GM19468 (cell line): Measurements from ENCODE around the gene CRADD.
"Not testable (repeated sequence)": the region's sequence is repeated elsewhere in the genome, so short reads cannot be mapped to it uniquely, and the experiment has no call there.

ENCODE experiments used
- ATAC-seq: cut with Tn5 transposase; IDR thresholded peaks from one replicate; pipeline ENCODE4 v1.9.1; 2021; ENCODE audit warnings: mild to moderate bottlenecking, moderate library complexity, moderate number of reproducible peaks; ENCODE audit not compliant: unreplicated experiment; ENCODE audit errors: extremely low read depth

Gene CRADD

GRCh38 chr12:93778306-93778705, 101.1 kb downstream of the CRADD start:
- no peak for ATAC-seq

DNA sequence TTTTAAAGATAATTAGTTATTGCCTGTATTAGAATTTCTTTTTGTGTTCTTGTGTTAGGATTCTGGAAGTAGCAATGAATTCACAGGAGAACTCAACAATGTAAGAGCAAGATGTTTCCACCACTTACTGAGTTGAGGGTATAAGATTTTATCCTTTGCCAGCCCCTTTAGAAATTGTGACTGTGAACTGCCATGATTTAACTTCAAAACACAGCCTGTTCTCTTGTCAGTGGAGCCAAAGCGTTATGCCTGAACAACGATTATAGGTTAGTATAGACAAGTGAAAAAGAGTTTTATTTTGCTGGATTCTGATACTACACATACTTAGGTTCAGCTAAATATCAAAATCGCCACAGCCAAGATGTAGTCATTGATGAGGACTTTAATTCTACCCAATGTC, 101.6 kb downstream of the CRADD start:
- ATAC-seq = no peak

- ATAC-seq = no peak
Observed at GRCh38 chr12:93780101-93780641, 103.0 kb downstream of the CRADD start.

DNA sequence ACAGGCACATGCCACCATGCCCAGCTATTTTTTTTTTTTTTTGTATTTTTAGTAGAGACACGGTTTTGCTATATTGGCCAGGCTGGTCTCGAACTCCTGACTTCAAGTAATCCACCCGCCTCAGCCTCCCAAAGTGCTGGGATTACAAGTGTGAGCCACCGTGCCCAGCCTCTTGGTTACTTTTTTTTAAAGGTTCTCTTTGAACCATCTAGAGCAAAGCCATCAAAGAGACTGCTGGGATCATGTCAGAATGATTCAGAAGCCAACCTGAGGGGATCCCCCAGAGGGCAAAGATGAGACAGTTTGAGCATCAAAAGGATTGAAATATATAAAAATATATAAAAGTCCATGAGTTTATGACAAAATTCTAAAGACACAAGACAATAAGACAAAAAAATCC, 103.7 kb downstream of the CRADD start:
- ATAC-seq = not testable (repeated sequence)

- not testable (repeated sequence) for ATAC-seq
Observed at GRCh38 chr12:93781961-93782360, 104.8 kb downstream of the CRADD start.

GRCh38 chr12:93782853-93783252, 105.7 kb downstream of the CRADD start:
- no peak for ATAC-seq

- no peak for ATAC-seq
Observed at GRCh38 chr12:93783832-93784231, 106.7 kb downstream of the CRADD start.

DNA sequence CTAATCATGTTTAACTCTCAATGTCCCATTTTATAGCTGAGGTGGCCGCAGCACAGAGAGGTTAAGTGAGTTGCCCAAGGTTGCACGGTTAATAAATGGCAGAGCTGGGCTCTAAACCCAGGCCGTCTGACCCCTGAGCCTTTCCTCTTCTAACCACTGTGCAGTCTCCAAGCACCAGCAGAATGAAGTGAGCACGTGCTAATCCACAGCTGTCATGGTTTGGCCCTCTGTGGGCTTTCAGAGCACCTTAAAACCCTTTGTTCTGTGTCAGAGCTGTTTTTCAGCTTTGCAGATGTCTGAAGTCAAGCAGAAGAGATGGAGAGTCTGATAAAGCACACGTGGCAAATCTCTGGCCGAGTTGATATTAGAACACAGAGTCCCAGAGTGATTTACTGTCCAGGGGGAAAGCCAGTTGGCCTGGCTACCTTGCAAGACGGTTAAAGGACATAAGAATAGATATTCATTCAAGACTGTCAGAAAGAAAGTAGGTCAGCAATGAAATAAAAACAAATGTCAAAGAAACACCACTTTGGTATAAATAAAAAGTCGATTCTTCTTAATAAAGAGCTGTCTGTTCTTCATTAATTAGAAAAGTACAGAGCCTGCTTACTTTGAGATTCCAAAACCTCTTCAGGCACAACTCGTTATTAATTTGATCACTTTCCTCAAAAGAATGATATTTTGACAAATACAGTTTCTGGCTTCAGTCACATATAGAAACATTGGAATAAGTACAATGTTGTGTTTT, 107.3 kb downstream of the CRADD start:
- no peak for ATAC-seq

GRCh38 chr12:93785249-93786010, 108.3 kb downstream of the CRADD start:
- ATAC-seq = no peak

DNA sequence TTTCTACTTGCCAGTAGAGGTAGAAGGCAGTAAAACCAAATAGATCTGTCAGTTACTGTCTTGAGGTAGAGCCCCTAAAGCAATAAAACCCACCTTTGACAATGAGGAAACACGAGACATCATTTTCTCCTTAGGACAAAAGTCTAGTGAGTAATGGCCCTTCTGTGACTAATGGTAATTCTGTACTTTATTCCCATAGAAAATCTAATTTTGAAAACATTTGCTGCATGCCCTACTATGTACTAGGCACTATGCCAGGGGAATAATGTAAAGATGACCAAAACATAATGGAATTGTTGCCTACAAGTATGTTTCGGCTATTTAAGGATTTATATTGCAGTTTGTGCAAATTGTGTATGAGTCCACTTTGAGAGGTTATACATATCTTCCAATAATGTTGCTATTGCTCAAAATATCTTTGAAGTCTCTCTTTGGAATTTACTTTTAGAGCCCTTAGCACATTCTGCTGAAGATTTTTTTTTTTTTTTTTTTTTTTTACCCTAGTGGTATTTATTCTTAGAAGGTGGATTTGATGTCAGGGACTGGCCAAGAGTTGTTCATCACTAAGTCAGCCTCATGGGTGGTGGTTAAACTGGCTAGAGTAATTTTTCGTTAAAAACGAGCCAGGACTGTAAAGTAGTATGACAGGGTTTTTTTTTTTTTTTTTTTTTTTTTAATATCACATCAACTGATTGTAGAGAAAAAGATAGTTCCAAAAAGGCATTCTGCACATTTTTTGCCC, 109.7 kb downstream of the CRADD start:
- ATAC-seq = no peak

- no peak for ATAC-seq
Observed at GRCh38 chr12:93788853-93789252, 111.7 kb downstream of the CRADD start.

GRCh38 chr12:93789767-93790166, 112.6 kb downstream of the CRADD start:
- ATAC-seq = no peak

GRCh38 chr12:93790472-93791152, 113.4 kb downstream of the CRADD start:
- ATAC-seq = no peak

- no peak for ATAC-seq
Observed at GRCh38 chr12:93793007-93793406, 115.8 kb downstream of the CRADD start.

- ATAC-seq = no peak
Observed at GRCh38 chr12:93793983-93794382, 116.8 kb downstream of the CRADD start.

GRCh38 chr12:93794738-93795137, 117.6 kb downstream of the CRADD start:
- ATAC-seq = no peak

DNA sequence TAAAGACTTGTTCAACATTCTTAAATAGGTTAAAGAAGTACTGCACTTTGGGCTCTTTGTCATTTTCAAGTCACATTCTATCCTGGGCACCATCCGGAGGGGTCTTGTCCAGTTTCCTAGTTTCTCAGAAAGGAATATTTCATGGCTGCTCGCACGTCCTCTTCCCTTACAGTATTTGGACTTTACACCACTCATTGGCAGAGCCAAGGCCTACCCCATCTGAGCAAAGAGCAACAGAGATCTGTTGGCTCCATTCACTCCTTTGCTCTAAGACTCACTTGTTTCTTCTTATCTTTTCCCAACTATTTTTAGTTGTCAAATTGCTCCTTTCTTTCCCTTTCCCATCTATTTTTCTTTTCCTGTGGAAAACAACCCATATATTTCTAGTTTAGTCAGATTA, 118.2 kb downstream of the CRADD start:
- ATAC-seq = no peak

DNA sequence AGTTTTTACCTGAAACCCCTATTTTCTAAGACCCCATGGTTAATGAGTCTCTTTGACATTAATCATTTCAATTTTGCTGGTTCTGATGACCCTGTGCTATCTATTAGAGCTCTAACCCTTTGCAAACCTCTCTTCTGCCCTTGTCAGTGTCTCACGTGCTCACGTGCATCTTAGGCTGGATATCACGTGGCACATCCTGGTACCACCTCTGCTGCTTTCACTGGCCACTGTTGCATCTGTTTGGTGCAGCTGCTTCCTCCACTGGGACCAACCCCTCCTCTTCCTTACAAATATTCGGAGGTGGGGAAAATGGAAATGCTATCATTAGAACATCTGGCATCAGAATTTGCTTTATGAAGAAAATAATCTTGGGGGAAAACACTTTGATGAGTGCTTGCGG, 119.6 kb downstream of the CRADD start:
- no peak for ATAC-seq

- no peak for ATAC-seq
Observed at GRCh38 chr12:93798279-93799151, 121.3 kb downstream of the CRADD start.
